ENCODE data around the gene DNAH7. TPM values are rescaled to one million over a fixed set of nuclear protein-coding genes. Genes with fewer than 3 reads are reported as not detected.

The DNAH7 gene
- total and polyA plus RNA-seq, 2 of the 8 experiments (the other 6 are each of a cell fraction or from before 2014, with no cell fraction given) = 0.07 to 0.08 TPM

DNA sequence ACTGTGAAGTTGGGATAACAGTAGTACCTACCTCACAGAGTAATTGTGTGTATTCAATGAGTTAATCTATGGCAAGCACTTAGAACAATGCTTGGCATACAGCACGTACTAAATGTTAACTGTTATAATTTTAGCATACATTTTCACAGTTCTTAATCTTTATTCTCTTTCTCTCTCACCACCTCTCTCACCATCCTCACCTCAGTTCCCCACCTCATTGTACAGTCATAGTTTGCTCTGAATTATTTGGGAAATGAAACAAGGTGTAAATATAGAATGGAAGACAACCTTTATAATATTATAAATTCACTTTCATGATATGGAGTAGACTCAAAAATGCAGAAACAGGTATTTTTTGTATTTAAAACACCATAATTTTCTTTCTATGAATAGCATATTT, 40.0 kb upstream of the DNAH7 start:
- H4K20me1 ChIP-seq (replicated peaks in 1 of 2; ENCODE audit: control insufficient read depth in 1 of 2, insufficient read depth in 2 of 2, low read length in 2 of 2) = no peaks in the 10 kb centered on the region
- H2BK20ac ChIP-seq (ENCODE audit: low read length) = no peak overlapping the region
- H3K79me2 ChIP-seq (ENCODE audit: control insufficient read depth in 1 of 2, insufficient read depth in 2 of 2, low read length in 2 of 2) = no peaks in the 10 kb centered on the region
- no peak overlapping the region for H4K8ac ChIP-seq (ENCODE audit: extremely low read depth, insufficient read depth, low read length)
- no peak overlapping the region for H4K5ac ChIP-seq (ENCODE audit: insufficient read length, low read depth, low read length)
- H3K14ac ChIP-seq (ENCODE audit: insufficient read length) = no peak overlapping the region
- DNase-seq (ENCODE audit: low read depth in 1 of 2, low spot score in 2 of 2) (no peak), FAIRE-seq (no peak)
- WGBS, 2 experiments (ENCODE audit: extremely low coverage in 1 of 2, insufficient coverage in 1 of 2, insufficient read length in 1 of 2, insufficient replicate concordance in 2 of 2, low coverage in 1 of 2, low lambda C conversion rate in 2 of 2, missing lambda C conversion rate in 1 of 2) = 85% methylated on average over 1 of the region's 1 CpG; no CpG with 5 or more reads in 1 of the 2 experiments
- no peaks in the 10 kb centered on the region for H3K23me2 ChIP-seq (ENCODE audit: low read depth, low read length)
- H3K23ac ChIP-seq (ENCODE audit: insufficient read length) = no peak overlapping the region
- H3K36me3 ChIP-seq (ENCODE audit: control insufficient read depth in 2 of 4, insufficient read depth in 4 of 4, low read length in 3 of 4) = no peaks in the 10 kb centered on the region
- no peaks in the 10 kb centered on the region for H3K27me3 ChIP-seq (replicated peaks in 1 of 4; ENCODE audit: control insufficient read depth in 3 of 4, extremely low read depth in 1 of 4, insufficient read depth in 3 of 4, low read length in 3 of 4)
- H2AFZ ChIP-seq (ENCODE audit: low read length) = no peak overlapping the region
- H3K4me2 ChIP-seq (ENCODE audit: insufficient read depth in 1 of 2, low read depth in 2 of 2, low read length in 2 of 2) = no peak overlapping the region
- no peak overlapping the region for H3K4me3 ChIP-seq (ENCODE audit: extremely low read depth in 1 of 4, insufficient read depth in 2 of 4, low read depth in 3 of 4, low read length in 4 of 4)
- H3K9me3 ChIP-seq (ENCODE audit: insufficient read depth in 2 of 2, low read depth in 1 of 2, low read length in 1 of 2) = no peaks in the 10 kb centered on the region; a peak in 1 of 4 replicates
- H2AK5ac ChIP-seq (ENCODE audit: low read depth, low read length) = no peak overlapping the region
- H3K4me1 ChIP-seq (replicated peaks in 1 of 4; ENCODE audit: control insufficient read depth in 3 of 4, insufficient read depth in 4 of 4, low read length in 3 of 4) = peaks cover 0 to 11% (median 8%) of the 10 kb centered on the region in 4 experiments; a peak in 6 of 7 replicates
- H2BK12ac ChIP-seq (ENCODE audit: low read depth, low read length) = no peak overlapping the region
- H2BK15ac ChIP-seq (ENCODE audit: low read length) = no peak overlapping the region
- ChIA-PET POLR2A (ENCODE audit: partially characterized antibody) (interaction anchor here (1.4 kb wide), 1 partner anchor 10 kb away, joined by 5 read pairs; no protein-coding TSS in a partner anchor), CTCF (ENCODE audit: partially characterized antibody) (interaction anchor here (0.9 to 1.7 kb wide), 3 partner anchors 25 to 227 kb away, joined by 3 to 11 read pairs (median 3); no protein-coding TSS in a partner anchor)
- no peak overlapping the region for H3K27ac ChIP-seq (ENCODE audit: low read depth, low read length)
- H2BK5ac ChIP-seq (ENCODE audit: low read depth, low read length) = no peak overlapping the region
- H2BK120ac ChIP-seq (replicated peaks; ENCODE audit: low read depth, low read length) = no peak overlapping the region
- no peaks in the 10 kb centered on the region for H3K79me1 ChIP-seq (ENCODE audit: low read depth, low read length)
- H3K18ac ChIP-seq (ENCODE audit: extremely low read depth, low read length) = no peak overlapping the region
- H3K9ac ChIP-seq (replicated peaks in 1 of 4; ENCODE audit: extremely low read depth in 1 of 4, low read depth in 3 of 4, low read length in 3 of 4) = no peak overlapping the region
- H4K91ac ChIP-seq (replicated peaks; ENCODE audit: insufficient read length, low read length) = no peak overlapping the region
- H3K4ac ChIP-seq (replicated peaks; ENCODE audit: insufficient read length, low read depth, low read length) = no peak overlapping the region
- H3K56ac ChIP-seq (replicated peaks; ENCODE audit: insufficient read length, low read depth, low read length) = no peak overlapping the region
- no peak for TF ChIP-seq SUZ12 (IDR thresholded peaks at IDR 0.05; ENCODE audit: low read length)
- no peak for TF ChIP-seq GABPA (IDR thresholded peaks at IDR 0.05; ENCODE audit: borderline replicate concordance, insufficient read depth, low read length)
- no peak for TF ChIP-seq BCL11A (IDR thresholded peaks at IDR 0.05; ENCODE audit: low read depth in 2 of 2, low read length in 2 of 2)
- TF ChIP-seq HDAC2 (IDR thresholded peaks at IDR 0.05; ENCODE audit: borderline replicate concordance in 1 of 2, low read depth in 2 of 2, low read length in 2 of 2) = no peak
- no peak for TF ChIP-seq KDM4A (IDR thresholded peaks at IDR 0.05; ENCODE audit: low read depth, low read length, severe bottlenecking)
- no peak for TF ChIP-seq EP300 (IDR thresholded peaks at IDR 0.05; ENCODE audit: borderline replicate concordance in 1 of 2, low read depth in 2 of 2, low read length in 2 of 2)
- no peak for TF ChIP-seq CHD1 (IDR thresholded peaks at IDR 0.05; ENCODE audit: low read depth, low read length)
- no peak for TF ChIP-seq CREB1 (IDR thresholded peaks at IDR 0.05)
- TF ChIP-seq SIRT6 (IDR thresholded peaks at IDR 0.05; ENCODE audit: low read length) = no peak
- TF ChIP-seq CTBP2 (IDR thresholded peaks at IDR 0.05; ENCODE audit: borderline replicate concordance, insufficient read depth, insufficient read length, low read length) = no peak
- TF ChIP-seq TAF1 (IDR thresholded peaks at IDR 0.05; ENCODE audit: low read depth, low read length) = no peak
- TF ChIP-seq, protein P1, sequence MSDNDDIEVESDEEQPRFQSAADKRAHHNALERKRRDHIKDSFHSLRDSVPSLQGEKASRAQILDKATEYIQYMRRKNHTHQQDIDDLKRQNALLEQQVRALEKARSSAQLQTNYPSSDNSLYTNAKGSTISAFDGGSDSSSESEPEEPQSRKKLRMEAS (IDR thresholded peaks at IDR 0.05) = no peak
- TF ChIP-seq SIX5 (IDR thresholded peaks at IDR 0.05; ENCODE audit: low read depth, low read length) = no peak
